ENCODE measurements around the gene SPEF2.
"Not testable (repeated sequence)": the region's sequence is repeated elsewhere in the genome, so short reads cannot be mapped to it uniquely, and the experiment has no call there.

DNA sequence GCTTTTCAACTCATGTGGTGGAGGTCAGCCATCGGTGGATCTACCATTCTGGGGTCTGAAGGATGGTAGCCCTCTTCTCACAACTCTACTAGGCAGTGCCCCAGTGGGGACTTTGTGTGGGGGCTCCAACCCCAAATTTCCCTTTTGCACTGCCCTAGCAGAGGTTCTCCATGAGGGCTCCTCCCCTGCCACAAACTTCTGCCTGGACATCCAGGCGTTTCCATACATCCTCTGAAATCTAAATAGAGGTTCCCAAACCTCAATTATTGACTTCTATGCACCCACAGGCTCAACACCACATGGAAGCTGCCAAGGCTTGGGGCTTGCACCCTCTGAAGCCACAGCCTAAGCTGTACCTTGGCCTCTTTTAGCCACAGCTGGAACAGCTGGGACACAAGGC is 227.8 kb downstream of the SPEF2 start:
- TF ChIP-seq, protein P1, sequence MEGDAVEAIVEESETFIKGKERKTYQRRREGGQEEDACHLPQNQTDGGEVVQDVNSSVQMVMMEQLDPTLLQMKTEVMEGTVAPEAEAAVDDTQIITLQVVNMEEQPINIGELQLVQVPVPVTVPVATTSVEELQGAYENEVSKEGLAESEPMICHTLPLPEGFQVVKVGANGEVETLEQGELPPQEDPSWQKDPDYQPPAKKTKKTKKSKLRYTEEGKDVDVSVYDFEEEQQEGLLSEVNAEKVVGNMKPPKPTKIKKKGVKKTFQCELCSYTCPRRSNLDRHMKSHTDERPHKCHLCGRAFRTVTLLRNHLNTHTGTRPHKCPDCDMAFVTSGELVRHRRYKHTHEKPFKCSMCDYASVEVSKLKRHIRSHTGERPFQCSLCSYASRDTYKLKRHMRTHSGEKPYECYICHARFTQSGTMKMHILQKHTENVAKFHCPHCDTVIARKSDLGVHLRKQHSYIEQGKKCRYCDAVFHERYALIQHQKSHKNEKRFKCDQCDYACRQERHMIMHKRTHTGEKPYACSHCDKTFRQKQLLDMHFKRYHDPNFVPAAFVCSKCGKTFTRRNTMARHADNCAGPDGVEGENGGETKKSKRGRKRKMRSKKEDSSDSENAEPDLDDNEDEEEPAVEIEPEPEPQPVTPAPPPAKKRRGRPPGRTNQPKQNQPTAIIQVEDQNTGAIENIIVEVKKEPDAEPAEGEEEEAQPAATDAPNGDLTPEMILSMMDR (IDR thresholded peaks at IDR 0.05): not testable (repeated sequence)
- not testable (repeated sequence) for TF ChIP-seq POLR2A (IDR thresholded peaks at IDR 0.05)
